CD4-positive, alpha-beta memory T cell (primary cell): ENCODE measurements around the gene SULF2. TPM values are rescaled to one million over a fixed set of nuclear protein-coding genes. Genes with fewer than 3 reads are reported as not detected.

Experiments
- CTCF ChIA-PET: fragments of 350-600 bp; sonication (Branson Sonifier 250); formaldehyde crosslinking; loops from one replicate; lab custom pipeline; 2021; ENCODE audit warnings: inconsistent platforms; ENCODE audit not compliant: partially characterized antibody; lab: Charles Lee
- POLR2A ChIA-PET: fragments of 350-600 bp; sonication (Branson Sonifier 250); formaldehyde crosslinking; loops from one replicate; lab custom pipeline; 2021; ENCODE audit not compliant: partially characterized antibody; lab: Charles Lee
- DNase-seq, 5 donors: peaks; one replicate each; pipeline versions ENCODE4 v3.0.0 to v3.0.0-alpha.2; 2020 to 2022; ENCODE audit warnings: mixed read lengths in 1 of 5
- H3K27ac ChIP-seq: one replicate; pipeline ENCODE4 v1.7.0; 2013; ENCODE audit warnings: low read depth, low read length
- H3K27me3 ChIP-seq: 2 replicates; pipeline ENCODE4 v1.7.0; 2013; ENCODE audit warnings: mild to moderate bottlenecking, low read length, moderate library complexity; ENCODE audit not compliant: insufficient read depth
- H3K36me3 ChIP-seq: 2 replicates; pipeline ENCODE4 v1.7.0; 2013; ENCODE audit warnings: mild to moderate bottlenecking, low read length, moderate library complexity; ENCODE audit not compliant: insufficient read depth
- H3K4me1 ChIP-seq: 2 replicates; pipeline ENCODE4 v1.7.0; 2013; ENCODE audit warnings: mild to moderate bottlenecking, low read length, moderate library complexity; ENCODE audit not compliant: insufficient read depth
- H3K4me3 ChIP-seq, 2 donors: one replicate each; pipeline ENCODE4 v1.7.0; 2013; ENCODE audit warnings: low read length in 2 of 2, mild to moderate bottlenecking in 1 of 2
- H3K9me3 ChIP-seq, 2 donors: one replicate each; pipeline ENCODE4 v1.7.0; 2013; ENCODE audit warnings: low read length in 2 of 2, control low read depth in 1 of 2; ENCODE audit not compliant: control insufficient read depth in 1 of 2
- H3K27ac Mint-ChIP-seq, 7 donors: one replicate each; pipeline ENCODE4 v1.8.0; 2020 to 2021; ENCODE audit warnings: mixed read lengths in 7 of 7, mild to moderate bottlenecking in 6 of 7, inconsistent platforms in 3 of 7, moderate library complexity in 3 of 7
- H3K27me3 Mint-ChIP-seq, 2 donors: one replicate each; pipeline ENCODE4 v1.8.0; 2020 to 2021; ENCODE audit warnings: mixed read lengths in 2 of 2
- H3K36me3 Mint-ChIP-seq, 2 donors: one replicate each; pipeline ENCODE4 v1.8.0; 2020 to 2021; ENCODE audit warnings: mixed read lengths in 2 of 2, inconsistent platforms in 1 of 2, mild to moderate bottlenecking in 1 of 2
- H3K4me1 Mint-ChIP-seq, 4 donors: one replicate each; pipeline ENCODE4 v1.8.0; 2020 to 2021; ENCODE audit warnings: mixed read lengths in 4 of 4, mild to moderate bottlenecking in 1 of 4
- H3K4me3 Mint-ChIP-seq, 8 donors: one replicate each; pipeline ENCODE4 v1.8.0; 2020 to 2021; ENCODE audit warnings: mixed read lengths in 8 of 8, mild to moderate bottlenecking in 7 of 8, moderate library complexity in 6 of 8, inconsistent platforms in 3 of 8
- H3K9me3 Mint-ChIP-seq, 8 donors: one replicate each; pipeline ENCODE4 v1.8.0; 2020 to 2021; ENCODE audit warnings: mixed read lengths in 8 of 8, mild to moderate bottlenecking in 5 of 8, inconsistent platforms in 3 of 8, moderate library complexity in 1 of 8
- intact Hi-C: fragments of 100-400 bp; cut with micrococcal nuclease; formaldehyde crosslinking; loops from one replicate; pipeline ENCODE4 v1.15.1; 2023
- polyA plus RNA-seq, 2 donors: library from polyadenylated mRNA; unstranded; fragments of 300-500 nt; fragmentation: Illumina TruSeq; gene quantifications; one replicate each; pipeline ENCODE4 v1.2.3, GENCODE V29; 2021
- total RNA-seq, 2 experiments: library from RNA; stranded (reverse); gene quantifications; one replicate each; pipeline ENCODE4 v1.2.3, GENCODE V29; 2021

Gene SULF2
- total and polyA plus RNA-seq, 4 experiments from 2014 or later, result 0.16 to 1.3 (median 0.55) TPM

- H3K27ac Mint-ChIP-seq, result no peak overlapping the region
- CTCF ChIA-PET, result no interaction called here
Measured at GRCh38 chr20:47758517-47759450, 26.5 kb downstream of the SULF2 start.

GRCh38 chr20:47757145-47758035, 27.9 kb downstream of the SULF2 start:
- H3K4me1 Mint-ChIP-seq, result no peaks in the 10 kb centered on the region
- CTCF ChIA-PET, result interaction anchor here (0.7 kb wide), 1 partner anchor 18 kb away, joined by 6 read pairs; no protein-coding TSS in a partner anchor
- no peak for DNase-seq
- intact Hi-C loops, result no loop called here
- H3K27me3 ChIP-seq, result no peaks in the 10 kb centered on the region
- H3K9me3 ChIP-seq, result no peaks in the 10 kb centered on the region
- no peak overlapping the region for H3K4me3 Mint-ChIP-seq
- peaks cover 5 to 12% of the 10 kb centered on the region in 2 donors for H3K27me3 Mint-ChIP-seq
- no peaks in the 10 kb centered on the region for H3K36me3 Mint-ChIP-seq
- H3K27ac Mint-ChIP-seq, result no peak overlapping the region
- no peak overlapping the region for H3K27ac ChIP-seq
- H3K9me3 Mint-ChIP-seq, result no peaks in the 10 kb centered on the region
- no peaks in the 10 kb centered on the region for H3K4me1 ChIP-seq
- no peaks in the 10 kb centered on the region for H3K36me3 ChIP-seq
- no peak overlapping the region for H3K4me3 ChIP-seq
- POLR2A ChIA-PET, result no interaction called here

More at GRCh38 chr20:47758517-47759450, 26.5 kb downstream of the SULF2 start:
- H3K9me3 ChIP-seq, result no peaks in the 10 kb centered on the region
- POLR2A ChIA-PET, result no interaction called here
- H3K4me1 Mint-ChIP-seq, result no peaks in the 10 kb centered on the region
- H3K4me1 ChIP-seq, result no peaks in the 10 kb centered on the region
- intact Hi-C loops, result no loop called here
- no peaks in the 10 kb centered on the region for H3K9me3 Mint-ChIP-seq
- no peak overlapping the region for H3K4me3 ChIP-seq
- DNase-seq, result no peak
- no peak overlapping the region for H3K4me3 Mint-ChIP-seq
- no peak overlapping the region for H3K27ac ChIP-seq
- H3K27me3 Mint-ChIP-seq, result peaks cover 10 to 20% of the 10 kb centered on the region in 2 donors
- H3K36me3 ChIP-seq, result no peaks in the 10 kb centered on the region
- H3K36me3 Mint-ChIP-seq, result no peaks in the 10 kb centered on the region
- H3K27me3 ChIP-seq, result no peaks in the 10 kb centered on the region

GRCh38 chr20:47754946-47755652, 30.2 kb downstream of the SULF2 start:
- no peak overlapping the region for H3K4me3 ChIP-seq

GRCh38 chr20:47754388-47754715, 30.9 kb downstream of the SULF2 start:
- no peaks in the 10 kb centered on the region for H3K27me3 ChIP-seq
- Mint-ChIP-seq H3K27ac (no peak overlapping the region), H3K27me3 (peaks cover 0 to 2% of the 10 kb centered on the region in 2 donors), H3K9me3 (no peaks in the 10 kb centered on the region), H3K4me3 (no peak overlapping the region), H3K36me3 (no peaks in the 10 kb centered on the region), H3K4me1 (peaks cover 0 to 8% (median 4%) of the 10 kb centered on the region in 4 donors)
- H3K36me3 ChIP-seq, result no peaks in the 10 kb centered on the region
- no peak for DNase-seq
- H3K27ac ChIP-seq, result no peak overlapping the region
- intact Hi-C loops, result no loop called here
- peaks cover under 1% of the 10 kb centered on the region for H3K4me1 ChIP-seq
- no peaks in the 10 kb centered on the region for H3K9me3 ChIP-seq
- ChIA-PET CTCF (no interaction called here), POLR2A (no interaction called here)
- H3K4me3 ChIP-seq, result no peak overlapping the region

More at GRCh38 chr20:47754946-47755652, 30.2 kb downstream of the SULF2 start:
- CTCF ChIA-PET, result no interaction called here
- H3K36me3 ChIP-seq, result no peaks in the 10 kb centered on the region
- Mint-ChIP-seq H3K4me3 (no peak overlapping the region), H3K9me3 (no peaks in the 10 kb centered on the region), H3K36me3 (no peaks in the 10 kb centered on the region), H3K27ac (no peak overlapping the region), H3K4me1 (peaks cover 0 to 4% (median 3%) of the 10 kb centered on the region in 4 donors), H3K27me3 (peaks cover 0 to 2% of the 10 kb centered on the region in 2 donors)
- H3K9me3 ChIP-seq, result no peaks in the 10 kb centered on the region
- H3K27me3 ChIP-seq, result no peaks in the 10 kb centered on the region
- H3K4me1 ChIP-seq, result no peaks in the 10 kb centered on the region
- POLR2A ChIA-PET, result no interaction called here
- intact Hi-C loops, result no loop called here
- no peak overlapping the region for H3K27ac ChIP-seq
- no peak for DNase-seq

- Mint-ChIP-seq H3K4me1 (peaks cover 4 to 13% (median 8%) of the 10 kb centered on the region in 4 donors), H3K4me3 (no peak overlapping the region), H3K27me3 (peaks cover 0 to 2% of the 10 kb centered on the region in 2 donors), H3K9me3 (no peaks in the 10 kb centered on the region), H3K27ac (no peak overlapping the region), H3K36me3 (no peaks in the 10 kb centered on the region)
- no peaks in the 10 kb centered on the region for H3K36me3 ChIP-seq
- peaks cover 6% of the 10 kb centered on the region for H3K4me1 ChIP-seq
- no peak overlapping the region for H3K27ac ChIP-seq
- POLR2A ChIA-PET, result no interaction called here
- intact Hi-C loops, result no loop called here
- H3K27me3 ChIP-seq, result no peaks in the 10 kb centered on the region
- H3K4me3 ChIP-seq, result no peak overlapping the region
- H3K9me3 ChIP-seq, result no peaks in the 10 kb centered on the region
- DNase-seq, result no peak
- CTCF ChIA-PET, result no interaction called here
Measured at GRCh38 chr20:47753576-47754387, 31.5 kb downstream of the SULF2 start.

GRCh38 chr20:47751449-47751848, 33.8 kb downstream of the SULF2 start:
- Mint-ChIP-seq H3K36me3 (no peaks in the 10 kb centered on the region), H3K27me3 (no peaks in the 10 kb centered on the region), H3K4me1 (peaks cover 8 to 21% (median 16%) of the 10 kb centered on the region in 4 donors), H3K27ac (no peak overlapping the region), H3K9me3 (no peaks in the 10 kb centered on the region), H3K4me3 (no peak overlapping the region)
- Histone ChIP-seq H3K36me3 (no peaks in the 10 kb centered on the region), H3K27ac (no peak overlapping the region), H3K4me3 (no peak overlapping the region), H3K27me3 (no peaks in the 10 kb centered on the region), H3K9me3 (no peaks in the 10 kb centered on the region), H3K4me1 (peaks cover 14% of the 10 kb centered on the region)
- ChIA-PET POLR2A (no interaction called here), CTCF (no interaction called here)
- intact Hi-C loops, result no loop called here
- no peak for DNase-seq
